ENCODE data around the gene CD4.
A peak's percentile ranks its signal among the peaks of the same experiment; 100 is the strongest.

DNA sequence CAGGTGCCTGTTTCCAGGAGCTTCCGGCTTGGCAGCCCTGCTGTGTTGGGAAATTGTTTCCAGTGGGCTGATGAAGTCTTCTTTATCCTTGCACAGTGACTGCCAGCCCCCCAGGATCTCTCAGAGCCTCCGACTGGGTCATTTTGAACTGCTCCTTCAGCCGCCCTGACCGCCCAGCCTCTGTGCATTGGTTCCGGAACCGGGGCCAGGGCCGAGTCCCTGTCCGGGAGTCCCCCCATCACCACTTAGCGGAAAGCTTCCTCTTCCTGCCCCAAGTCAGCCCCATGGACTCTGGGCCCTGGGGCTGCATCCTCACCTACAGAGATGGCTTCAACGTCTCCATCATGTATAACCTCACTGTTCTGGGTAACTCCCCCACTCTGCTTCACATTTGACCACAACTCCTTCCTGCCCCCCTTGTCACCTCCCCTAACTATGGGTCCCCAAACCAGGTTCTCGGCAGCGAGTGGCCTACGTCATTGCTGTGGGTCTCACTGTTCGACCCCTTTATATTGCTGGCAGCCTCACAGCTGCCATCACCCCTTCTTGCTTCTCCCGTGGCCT, 14.7 kb upstream of the CD4 start:
- no peak for TF ChIP-seq POLR2AphosphoS5 (IDR thresholded peaks at IDR 0.05)
- TF ChIP-seq, protein P1, sequence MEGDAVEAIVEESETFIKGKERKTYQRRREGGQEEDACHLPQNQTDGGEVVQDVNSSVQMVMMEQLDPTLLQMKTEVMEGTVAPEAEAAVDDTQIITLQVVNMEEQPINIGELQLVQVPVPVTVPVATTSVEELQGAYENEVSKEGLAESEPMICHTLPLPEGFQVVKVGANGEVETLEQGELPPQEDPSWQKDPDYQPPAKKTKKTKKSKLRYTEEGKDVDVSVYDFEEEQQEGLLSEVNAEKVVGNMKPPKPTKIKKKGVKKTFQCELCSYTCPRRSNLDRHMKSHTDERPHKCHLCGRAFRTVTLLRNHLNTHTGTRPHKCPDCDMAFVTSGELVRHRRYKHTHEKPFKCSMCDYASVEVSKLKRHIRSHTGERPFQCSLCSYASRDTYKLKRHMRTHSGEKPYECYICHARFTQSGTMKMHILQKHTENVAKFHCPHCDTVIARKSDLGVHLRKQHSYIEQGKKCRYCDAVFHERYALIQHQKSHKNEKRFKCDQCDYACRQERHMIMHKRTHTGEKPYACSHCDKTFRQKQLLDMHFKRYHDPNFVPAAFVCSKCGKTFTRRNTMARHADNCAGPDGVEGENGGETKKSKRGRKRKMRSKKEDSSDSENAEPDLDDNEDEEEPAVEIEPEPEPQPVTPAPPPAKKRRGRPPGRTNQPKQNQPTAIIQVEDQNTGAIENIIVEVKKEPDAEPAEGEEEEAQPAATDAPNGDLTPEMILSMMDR (IDR thresholded peaks at IDR 0.05), result no peak
- TF ChIP-seq POLR2A (IDR thresholded peaks at IDR 0.05), result peak; percentile 21
